ENCODE results near the gene SFXN1.
"Not testable (repeated sequence)": the region's sequence is repeated elsewhere in the genome, so short reads cannot be mapped to it uniquely, and the experiment has no call there.

Gene SFXN1

DNA sequence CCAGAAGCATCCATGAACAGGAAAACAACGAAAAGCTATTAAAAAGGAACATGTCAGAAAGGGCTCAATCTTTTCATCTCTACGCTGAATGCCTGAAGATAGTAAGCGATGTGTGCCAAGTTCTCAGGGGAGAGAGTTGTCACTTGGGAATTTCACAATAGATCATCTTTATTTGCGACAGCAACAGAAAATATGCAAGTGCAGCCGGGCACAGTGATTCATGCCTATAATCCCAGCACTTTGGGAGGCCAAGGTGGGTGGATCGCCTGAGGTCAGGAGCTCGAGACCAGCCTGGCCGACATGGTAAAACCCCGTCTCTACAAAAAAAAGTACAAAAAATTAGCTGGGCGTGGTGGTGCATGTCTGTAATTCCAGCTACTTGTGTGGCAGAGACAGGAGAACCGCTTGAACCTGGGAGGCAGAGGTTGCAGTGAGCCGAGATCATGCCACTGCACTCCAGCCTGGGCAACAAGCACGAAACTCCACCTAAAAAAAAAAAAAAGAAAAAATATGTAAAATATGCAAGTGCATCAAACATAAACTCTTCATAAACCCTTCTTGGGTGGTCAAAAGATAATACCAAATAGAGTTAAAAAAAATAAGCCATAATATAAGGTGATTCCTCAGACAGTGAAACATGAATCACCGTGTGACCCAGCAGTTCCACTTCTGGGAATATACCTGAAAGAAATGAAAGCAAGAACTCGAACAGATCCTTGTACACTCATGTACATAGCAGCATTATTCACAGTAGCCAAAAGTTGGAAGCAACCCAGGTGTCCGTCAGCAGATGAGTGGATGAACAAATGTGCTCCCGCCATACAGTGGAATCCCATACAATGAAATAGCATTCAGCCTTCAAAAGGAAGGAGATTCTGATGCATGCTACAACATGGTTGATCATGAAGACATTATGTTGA lies 16.2 kb downstream of the SFXN1 start:
- no peak for DNase-seq (ENCODE audit: low read depth in 3 of 3)

DNA sequence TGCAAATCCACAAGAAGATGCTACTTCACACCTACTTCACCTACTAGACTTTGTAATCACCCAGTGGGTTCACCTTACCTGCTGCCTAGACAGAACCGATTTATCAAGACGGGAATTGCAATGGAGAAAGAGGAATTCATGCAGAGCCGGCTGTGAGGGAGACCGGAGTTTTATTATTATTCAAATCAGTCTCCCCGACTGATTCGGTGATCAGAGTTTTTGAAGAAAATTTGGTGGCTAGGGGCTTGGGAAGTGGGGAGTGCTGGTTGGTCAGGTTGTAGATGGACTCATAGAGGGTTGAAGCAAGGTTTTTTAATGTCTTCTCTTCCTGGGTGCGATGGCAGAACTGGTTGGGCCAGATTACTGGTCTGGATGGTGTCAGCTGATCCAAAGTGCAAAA lies 23.4 kb downstream of the SFXN1 start:
- no peak for DNase-seq (ENCODE audit: low read depth in 3 of 3)

DNA sequence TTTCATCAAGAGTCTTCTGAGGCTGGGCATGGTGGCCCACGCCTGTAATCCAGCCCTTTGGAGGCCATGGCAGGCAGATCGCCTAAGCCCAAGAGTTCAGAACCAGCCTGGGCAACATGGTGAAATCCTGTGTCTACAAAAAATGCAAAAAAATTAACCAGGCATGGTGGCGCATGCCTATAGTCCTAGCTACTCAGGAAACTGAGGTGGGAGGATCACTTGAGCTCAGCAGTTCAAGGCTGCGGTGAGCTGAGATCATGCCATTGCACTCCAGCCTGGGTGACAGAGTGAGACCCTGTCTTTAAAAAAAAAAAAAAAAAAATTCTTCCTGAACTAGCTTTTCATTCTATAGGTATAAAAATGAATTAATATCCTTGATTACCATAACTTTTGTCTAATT lies 29.3 kb downstream of the SFXN1 start:
- DNase-seq (ENCODE audit: low read depth in 3 of 3): peak in 1 of 3 experiments; percentile 43

DNA sequence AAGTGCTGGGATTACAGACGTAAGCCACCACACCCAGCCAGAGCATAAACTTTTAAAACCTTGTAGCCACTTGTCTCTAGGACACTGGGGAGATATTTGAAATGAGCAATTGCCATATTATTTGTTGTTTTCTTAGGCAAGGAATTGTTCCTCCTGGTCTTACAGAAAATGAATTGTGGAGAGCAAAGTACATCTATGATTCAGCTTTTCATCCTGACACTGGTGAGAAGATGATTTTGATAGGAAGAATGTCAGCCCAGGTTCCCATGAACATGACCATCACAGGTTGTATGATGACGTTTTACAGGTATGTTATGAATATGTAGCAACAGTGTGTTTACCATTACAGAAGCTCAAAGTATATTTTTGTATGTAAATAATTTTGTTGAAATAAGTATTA lies 30.5 kb downstream of the SFXN1 start:
- DNase-seq (ENCODE audit: low read depth in 3 of 3): no peak

DNA sequence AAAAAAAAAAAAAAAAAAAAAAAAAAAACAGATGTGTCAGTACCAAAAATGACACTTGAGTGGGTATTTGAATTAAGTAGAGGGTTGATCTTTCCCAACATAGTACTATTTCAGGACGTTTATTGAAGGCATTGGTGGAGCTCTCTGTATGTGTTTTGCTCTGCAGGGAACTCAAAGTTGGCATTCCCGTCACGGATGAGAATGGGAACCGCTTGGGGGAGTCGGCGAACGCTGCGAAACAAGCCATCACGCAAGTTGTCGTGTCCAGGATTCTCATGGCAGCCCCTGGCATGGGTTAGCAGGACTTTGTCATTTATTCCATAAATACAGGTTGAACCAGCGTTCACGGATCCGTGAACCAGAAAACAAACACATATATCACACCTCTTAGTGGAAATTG lies 34.9 kb downstream of the SFXN1 start:
- DNase-seq (ENCODE audit: low read depth in 3 of 3): no peak

DNA sequence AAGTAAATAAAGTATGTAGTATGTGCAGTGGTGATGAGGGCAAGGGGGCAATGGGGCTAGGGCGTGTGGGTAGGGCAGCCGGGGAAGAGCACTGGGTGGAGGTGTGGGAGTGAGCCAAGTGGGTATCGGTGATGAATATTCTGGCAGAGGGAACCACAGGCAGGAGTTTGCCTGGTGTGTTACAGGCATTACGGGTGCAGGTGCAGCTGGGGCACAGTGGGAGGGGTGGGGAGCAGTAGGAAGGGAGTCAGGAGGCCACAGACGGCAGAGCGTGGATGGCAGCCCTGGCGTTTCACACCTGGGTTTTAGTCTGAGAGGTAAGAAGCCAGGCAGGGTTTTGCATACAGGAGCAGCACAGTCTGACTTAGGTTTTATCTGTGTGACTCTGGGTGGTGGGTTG lies 35.4 kb downstream of the SFXN1 start:
- no peak for DNase-seq (ENCODE audit: low read depth in 3 of 3)

DNA sequence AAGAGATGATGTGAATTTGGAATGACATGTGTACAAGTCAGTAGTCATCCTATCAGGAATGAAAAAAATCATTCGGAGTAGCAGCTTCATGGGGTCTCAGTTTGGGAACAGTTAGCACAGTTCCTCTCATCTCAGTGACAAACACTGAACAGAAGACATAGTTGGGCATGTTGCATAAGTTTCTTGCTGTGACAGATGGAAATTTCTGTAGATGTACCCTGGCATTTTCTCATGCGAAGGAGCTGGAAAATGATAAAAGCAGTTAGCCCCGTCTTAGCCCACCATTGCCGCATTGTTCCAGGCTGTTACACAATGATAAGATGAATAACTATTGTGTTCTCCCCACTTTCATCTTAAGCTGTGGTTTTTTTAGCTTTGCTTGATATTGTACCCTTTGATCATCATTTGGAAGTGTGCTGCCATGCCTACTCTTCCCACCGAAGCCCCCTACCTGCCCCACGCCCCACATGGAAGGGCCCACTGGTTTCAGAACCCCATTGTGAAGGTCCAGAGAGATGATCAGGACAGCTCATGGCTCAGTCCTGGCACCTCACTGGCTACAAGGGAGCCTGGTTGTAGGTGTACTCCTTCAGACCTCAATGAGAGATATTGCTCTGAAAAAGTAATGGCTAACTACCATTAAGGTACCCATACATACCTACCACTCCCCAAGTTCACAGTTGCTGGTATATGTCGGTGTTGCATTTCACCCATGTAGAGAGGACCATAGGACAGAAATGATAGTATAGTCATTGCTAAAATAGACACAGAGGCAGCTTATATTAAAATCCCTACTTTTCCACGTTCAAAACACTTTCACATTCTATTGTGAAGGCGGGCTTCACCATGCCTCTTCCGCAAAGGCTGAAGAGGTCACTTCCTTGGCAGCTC lies 38.8 kb downstream of the SFXN1 start:
- DNase-seq (ENCODE audit: low read depth in 3 of 3): no peak

- DNase-seq (ENCODE audit: low read depth in 3 of 3): peak; percentile 69 to 87 (median 86)
Measured at GRCh38 chr5:175517824-175518450, 39.6 kb downstream of the SFXN1 start.

GRCh38 chr5:175519006-175519405 lies 40.6 kb downstream of the SFXN1 start:
- no peak for DNase-seq (ENCODE audit: low read depth in 3 of 3)

DNA sequence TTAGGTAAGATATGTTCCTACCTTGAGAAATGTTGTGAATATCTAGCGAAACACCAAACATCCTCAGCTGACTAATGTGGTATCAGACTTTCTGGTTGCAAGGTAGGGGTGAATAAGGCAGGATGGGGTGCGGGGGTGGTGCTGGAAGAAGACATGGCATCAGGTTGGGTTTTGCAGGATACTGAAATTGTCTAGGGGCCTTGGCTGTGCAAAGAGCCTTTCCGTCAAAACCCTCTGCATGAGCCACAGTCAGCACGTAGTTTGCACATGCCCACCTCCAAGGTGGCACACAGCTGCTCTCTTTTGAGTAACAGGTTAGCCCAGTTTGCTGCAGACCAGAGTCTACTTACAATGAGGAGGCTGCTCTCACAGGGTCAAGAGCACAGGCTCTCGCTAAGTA lies 42.0 kb downstream of the SFXN1 start:
- DNase-seq (ENCODE audit: low read depth in 3 of 3): peak in 2 of 3 experiments; percentile 40 to 66

- no peak for DNase-seq (ENCODE audit: low read depth in 3 of 3)
Measured at GRCh38 chr5:175520873-175521272, 42.5 kb downstream of the SFXN1 start.

DNA sequence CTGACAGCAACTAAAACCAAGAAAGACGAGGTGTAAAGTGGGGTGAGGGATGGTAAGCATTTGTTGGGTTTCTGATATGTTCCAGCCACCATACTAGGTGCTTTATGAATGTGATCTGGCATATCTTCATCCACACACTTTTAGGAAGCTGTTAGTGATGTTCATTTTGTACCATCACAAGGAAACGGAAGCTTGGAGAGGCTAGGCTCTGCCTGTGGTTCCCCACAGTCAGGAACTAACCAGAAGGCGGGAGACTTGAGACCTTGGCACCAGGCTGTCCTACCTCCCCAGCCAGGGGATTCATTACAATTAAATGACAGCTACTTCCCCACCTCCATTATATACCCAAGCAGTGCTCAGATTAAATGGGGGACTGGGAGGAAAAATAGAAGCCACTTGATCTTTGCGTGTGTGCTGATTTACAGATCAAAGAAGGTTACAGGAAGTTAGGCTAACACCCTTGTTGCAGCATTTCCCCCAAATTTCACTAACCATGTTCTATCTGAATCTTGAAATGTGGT lies 43.0 kb downstream of the SFXN1 start:
- DNase-seq (ENCODE audit: low read depth in 3 of 3): peak in 1 of 3 experiments; percentile 32

- no peak for DNase-seq (ENCODE audit: low read depth in 3 of 3)
Measured at GRCh38 chr5:175523292-175523691, 44.9 kb downstream of the SFXN1 start.

GRCh38 chr5:175524211-175524610 lies 45.9 kb downstream of the SFXN1 start:
- no peak for DNase-seq (ENCODE audit: low read depth in 3 of 3)

DNA sequence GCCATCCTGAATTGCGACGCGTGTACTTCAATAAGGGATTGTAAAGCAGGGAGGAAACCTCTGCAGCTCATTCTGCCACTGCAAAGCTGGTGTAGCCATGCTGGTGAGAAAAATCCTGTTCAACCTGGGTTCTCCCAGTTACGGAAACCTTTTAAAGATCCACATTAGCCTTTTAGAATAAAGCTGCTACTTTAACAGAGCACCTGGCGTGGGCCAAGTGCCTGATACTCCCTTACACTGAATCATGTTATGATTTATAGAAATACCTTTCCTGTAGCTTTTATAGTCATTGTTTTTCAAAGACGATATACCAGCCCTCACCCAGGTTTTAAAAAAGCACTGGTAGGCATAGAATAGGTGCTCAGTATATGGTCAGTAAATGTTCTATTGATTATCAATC lies 48.3 kb downstream of the SFXN1 start:
- DNase-seq (ENCODE audit: low read depth in 3 of 3): no peak

- no peak for DNase-seq (ENCODE audit: low read depth in 3 of 3)
Measured at GRCh38 chr5:175531361-175531760, 53.0 kb downstream of the SFXN1 start.

DNA sequence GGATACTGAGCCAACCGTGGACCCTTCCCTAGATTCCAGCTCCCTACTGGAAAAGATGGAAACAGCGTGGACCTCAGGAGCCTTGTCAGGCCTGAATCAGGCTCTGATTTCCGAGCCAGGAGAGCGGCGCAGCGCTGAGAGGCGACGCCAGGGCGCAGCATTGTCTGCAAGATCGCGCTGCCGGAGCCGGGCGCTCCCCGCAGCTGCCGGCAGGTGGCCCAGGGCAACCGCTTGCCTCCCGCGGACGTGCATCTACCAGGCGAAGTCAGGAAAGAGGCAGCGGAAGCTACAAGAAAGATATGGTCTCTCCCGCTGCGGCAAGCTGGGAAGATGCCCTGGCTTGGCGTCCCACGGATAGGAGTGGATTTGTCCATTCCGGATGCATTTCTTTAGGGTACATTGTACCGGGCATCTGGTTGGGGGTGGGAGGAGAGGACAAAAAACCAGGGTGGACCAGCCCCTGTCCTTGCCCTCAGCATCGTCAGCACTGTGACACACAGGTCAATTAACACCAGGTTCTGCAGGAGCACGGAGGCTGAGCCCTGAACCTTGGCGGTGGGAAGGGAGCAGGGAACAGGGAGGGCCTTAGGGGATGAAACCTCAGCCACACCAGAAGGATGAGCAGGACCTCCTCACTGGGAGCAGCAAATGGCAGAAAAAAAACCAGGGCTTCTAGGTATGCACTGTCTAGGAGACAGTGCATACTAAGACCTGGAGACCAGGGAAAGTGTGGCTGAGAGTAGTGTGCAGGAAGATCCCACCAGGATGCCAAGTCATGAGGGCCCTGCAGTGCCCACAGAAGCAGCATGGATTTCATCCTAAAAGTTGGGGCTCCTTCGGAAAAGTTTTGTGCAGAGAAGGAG lies 55.9 kb downstream of the SFXN1 start:
- DNase-seq (ENCODE audit: low read depth in 3 of 3): peak; percentile 68 to 86 (median 71)

- DNase-seq (ENCODE audit: low read depth in 3 of 3): not testable (repeated sequence)
Measured at GRCh38 chr5:175535331-175535730, 57.0 kb downstream of the SFXN1 start.

- DNase-seq (ENCODE audit: low read depth in 3 of 3): no peak
Measured at GRCh38 chr5:175535796-175536195, 57.4 kb downstream of the SFXN1 start.

- no peak for DNase-seq (ENCODE audit: low read depth in 3 of 3)
Measured at GRCh38 chr5:175538576-175538975, 60.2 kb downstream of the SFXN1 start.

GRCh38 chr5:175539936-175540335 lies 61.6 kb downstream of the SFXN1 start:
- no peak for DNase-seq (ENCODE audit: low read depth in 3 of 3)
